PFSK-1 (cell line): ENCODE data around the gene CA7.

Experiments used
- FOXP2 ChIP-seq: optimal IDR thresholded peaks from 2 replicates; pipeline ENCODE3; 2011; ENCODE audit warnings: borderline replicate concordance, control low read depth, inconsistent platforms; ENCODE audit not compliant: insufficient read depth; ENCODE audit errors: extremely low read length, extremely low read depth
- POLR2AphosphoS5 ChIP-seq: IDR thresholded peaks from 2 replicates; pipeline ENCODE4 v1.6.1; 2012; ENCODE audit warnings: low read depth, mild to moderate bottlenecking, control low read depth, low read length, moderate library complexity
- REST ChIP-seq, 2 experiments: IDR thresholded peaks; 2 replicates each; pipeline versions ENCODE4 v1.6.1 to v1.8.0; 2011 to 2012; ENCODE audit warnings: low read depth in 2 of 2, low read length in 2 of 2, control low read depth in 1 of 2, inconsistent platforms in 1 of 2, mild to moderate bottlenecking in 1 of 2, moderate library complexity in 1 of 2; ENCODE audit not compliant: insufficient read depth in 1 of 2
- SIN3A ChIP-seq: IDR thresholded peaks from 2 replicates; pipeline ENCODE4 v1.6.1; 2012; ENCODE audit warnings: mild to moderate bottlenecking, low read length, moderate library complexity, borderline replicate concordance; ENCODE audit not compliant: insufficient read depth
- TAF1 ChIP-seq: IDR thresholded peaks from 2 replicates; pipeline ENCODE4 v1.6.1; 2012; ENCODE audit warnings: low read length, control low read depth, borderline replicate concordance; ENCODE audit not compliant: insufficient read depth

The CA7 gene

GRCh38 chr16:66824006-66824405 is 20.2 kb upstream of the CA7 start:
- no peak for TF ChIP-seq REST (IDR thresholded peaks at IDR 0.05; ENCODE audit: insufficient read depth in 1 of 2, low read depth in 2 of 2, low read length in 2 of 2)
- TF ChIP-seq TAF1, result no peak
- no peak for TF ChIP-seq FOXP2
- no peak for TF ChIP-seq POLR2AphosphoS5
- no peak for TF ChIP-seq SIN3A

- no peak for TF ChIP-seq REST (IDR thresholded peaks at IDR 0.05; ENCODE audit: insufficient read depth in 1 of 2, low read depth in 2 of 2, low read length in 2 of 2)
- TF ChIP-seq POLR2AphosphoS5, result peak; percentile 92
- TF ChIP-seq TAF1, result peak; percentile 67
- TF ChIP-seq FOXP2, result peak; percentile 80
These were observed 13.5 kb upstream of the CA7 start, which contains the start of gene NAE1 for GRCh38 chr16:66830422-66831404. NAE1 (minus strand) TSS chr16:66830976; CDS start chr16:66830899, 77 bp downstream.

- TF ChIP-seq POLR2AphosphoS5 (no peak), SIN3A (no peak), REST (IDR thresholded peaks at IDR 0.05; ENCODE audit: insufficient read depth in 1 of 2, low read depth in 2 of 2, low read length in 2 of 2) (no peak), TAF1 (no peak), FOXP2 (no peak)
These were observed 12.0 kb upstream of the CA7 start for GRCh38 chr16:66832190-66832589.

- TF ChIP-seq FOXP2, result no peak
These were observed 11.4 kb upstream of the CA7 start for GRCh38 chr16:66832661-66833305.

GRCh38 chr16:66834746-66835145 is 9.5 kb upstream of the CA7 start:
- TF ChIP-seq FOXP2 (no peak), POLR2AphosphoS5 (no peak), TAF1 (no peak), SIN3A (no peak), REST (IDR thresholded peaks at IDR 0.05; ENCODE audit: insufficient read depth in 1 of 2, low read depth in 2 of 2, low read length in 2 of 2) (no peak)
